NOMO-1 treated with DMSO at 0.1 percent for 48 hours (cell line): ENCODE data around the gene SSU72.
"Not testable (repeated sequence)": the region's sequence is repeated elsewhere in the genome, so short reads cannot be mapped to it uniquely, and the experiment has no call there.

ENCODE experiments used
- DNase-seq: peaks from one replicate; lab custom pipeline; 2025; ENCODE audit not compliant: unreplicated experiment; lab: John Stamatoyannopoulos, UW

SSU72 gene

GRCh38 chr1:1561801-1562470 lies 12.7 kb downstream of the SSU72 start:
- DNase-seq: no peak

- DNase-seq: no peak
Observed at GRCh38 chr1:1560178-1560577, 14.5 kb downstream of the SSU72 start.

GRCh38 chr1:1559066-1559465 lies 15.6 kb downstream of the SSU72 start:
- DNase-seq: no peak

GRCh38 chr1:1558591-1558990 lies 16.1 kb downstream of the SSU72 start:
- DNase-seq: no peak

GRCh38 chr1:1557688-1558087 lies 17.0 kb downstream of the SSU72 start:
- not testable (repeated sequence) for DNase-seq

GRCh38 chr1:1556961-1557360 lies 17.7 kb downstream of the SSU72 start:
- DNase-seq: not testable (repeated sequence)

GRCh38 chr1:1556505-1556904 lies 18.2 kb downstream of the SSU72 start:
- DNase-seq: no peak

GRCh38 chr1:1554926-1555915 lies 19.4 kb downstream of the SSU72 start:
- DNase-seq: no peak

- DNase-seq: no peak
Observed at GRCh38 chr1:1554550-1554925, 20.1 kb downstream of the SSU72 start.

- DNase-seq: no peak
Observed at GRCh38 chr1:1553821-1554494, 20.7 kb downstream of the SSU72 start.

- no peak for DNase-seq
Observed at GRCh38 chr1:1552263-1552639, 22.4 kb downstream of the SSU72 start.

GRCh38 chr1:1551524-1552262 lies 23.0 kb downstream of the SSU72 start:
- no peak for DNase-seq

- DNase-seq: no peak
Observed at GRCh38 chr1:1550591-1551432, 23.9 kb downstream of the SSU72 start.

GRCh38 chr1:1550087-1550486 lies 24.6 kb downstream of the SSU72 start:
- DNase-seq: no peak

GRCh38 chr1:1548591-1548990 lies 26.1 kb downstream of the SSU72 start:
- no peak for DNase-seq

GRCh38 chr1:1547476-1547875 lies 27.2 kb downstream of the SSU72 start:
- DNase-seq: no peak

- no peak for DNase-seq
Observed at GRCh38 chr1:1547011-1547410, 27.7 kb downstream of the SSU72 start.

- DNase-seq: no peak
Observed at GRCh38 chr1:1545946-1546737, 28.5 kb downstream of the SSU72 start.

GRCh38 chr1:1544544-1544943 lies 30.1 kb downstream of the SSU72 start:
- no peak for DNase-seq
